ENCODE data around the gene LBX2.

DNA sequence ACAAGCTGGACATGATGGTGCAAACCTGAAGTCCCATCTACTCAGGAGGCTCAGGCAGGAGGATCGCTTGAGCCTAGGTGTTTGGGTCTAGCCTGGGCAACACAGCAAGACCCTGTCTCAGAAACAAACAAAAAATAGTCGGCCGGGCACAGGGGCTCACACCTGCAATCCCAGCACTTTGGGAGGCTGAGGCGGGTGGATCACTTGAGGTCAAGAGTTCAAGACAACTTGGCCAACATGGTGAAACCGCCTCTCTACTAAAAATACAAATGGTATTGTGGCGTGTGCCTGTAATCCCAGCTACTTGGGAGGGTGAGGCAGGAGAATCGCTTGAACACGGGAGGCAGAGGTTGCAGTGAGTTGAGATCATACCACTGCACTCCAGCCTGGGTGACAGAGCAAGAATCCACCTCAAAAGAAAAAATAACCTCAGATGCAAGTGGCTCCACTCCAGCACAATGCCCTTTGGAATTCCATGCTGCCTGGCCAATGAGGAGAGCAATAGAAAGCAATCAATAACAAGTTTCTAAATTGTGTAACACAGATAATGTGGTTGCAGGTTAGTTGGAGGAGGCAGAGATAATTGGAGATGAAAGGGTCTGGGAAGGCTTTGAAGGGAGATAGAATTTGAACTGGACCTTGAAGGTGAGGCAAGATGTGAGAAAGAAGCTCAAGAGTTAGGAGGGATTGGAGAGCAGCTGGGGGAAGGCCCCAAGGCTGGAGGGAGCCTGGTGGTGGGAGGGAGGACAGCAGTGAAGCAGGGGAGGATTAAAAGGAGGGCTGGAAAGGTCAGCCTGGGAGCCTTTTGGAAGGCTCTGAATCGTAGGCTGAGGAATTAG is 10.5 kb downstream of the LBX2 start:
- TF ChIP-seq EZH2phosphoT487 (IDR thresholded peaks at IDR 0.05; ENCODE audit: borderline replicate concordance): no peak
- TF ChIP-seq, protein P1, sequence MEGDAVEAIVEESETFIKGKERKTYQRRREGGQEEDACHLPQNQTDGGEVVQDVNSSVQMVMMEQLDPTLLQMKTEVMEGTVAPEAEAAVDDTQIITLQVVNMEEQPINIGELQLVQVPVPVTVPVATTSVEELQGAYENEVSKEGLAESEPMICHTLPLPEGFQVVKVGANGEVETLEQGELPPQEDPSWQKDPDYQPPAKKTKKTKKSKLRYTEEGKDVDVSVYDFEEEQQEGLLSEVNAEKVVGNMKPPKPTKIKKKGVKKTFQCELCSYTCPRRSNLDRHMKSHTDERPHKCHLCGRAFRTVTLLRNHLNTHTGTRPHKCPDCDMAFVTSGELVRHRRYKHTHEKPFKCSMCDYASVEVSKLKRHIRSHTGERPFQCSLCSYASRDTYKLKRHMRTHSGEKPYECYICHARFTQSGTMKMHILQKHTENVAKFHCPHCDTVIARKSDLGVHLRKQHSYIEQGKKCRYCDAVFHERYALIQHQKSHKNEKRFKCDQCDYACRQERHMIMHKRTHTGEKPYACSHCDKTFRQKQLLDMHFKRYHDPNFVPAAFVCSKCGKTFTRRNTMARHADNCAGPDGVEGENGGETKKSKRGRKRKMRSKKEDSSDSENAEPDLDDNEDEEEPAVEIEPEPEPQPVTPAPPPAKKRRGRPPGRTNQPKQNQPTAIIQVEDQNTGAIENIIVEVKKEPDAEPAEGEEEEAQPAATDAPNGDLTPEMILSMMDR (conservative IDR thresholded peaks at IDR 0.05; ENCODE audit: low read length): no peak
